Activated CD8-positive, alpha-beta memory T cell treated with anti-CD3 and anti-CD28 coated beads for 36 hours (primary cell): ENCODE measurements around the gene PRPSAP1. TPM values are rescaled to one million over a fixed set of nuclear protein-coding genes. Genes with fewer than 3 reads are reported as not detected.
"Not testable (repeated sequence)": the region's sequence is repeated elsewhere in the genome, so short reads cannot be mapped to it uniquely, and the experiment has no call there.

Source experiments
- CTCF ChIA-PET: fragments of 350-600 bp; sonication (Branson Sonifier 250); formaldehyde crosslinking; loops from one replicate; lab custom pipeline; 2021; ENCODE audit warnings: antibody characterized with exemption; lab: Charles Lee
- POLR2A ChIA-PET: fragments of 350-600 bp; sonication (Branson Sonifier 250); formaldehyde crosslinking; loops from one replicate; lab custom pipeline; 2021; ENCODE audit warnings: antibody characterized with exemption; lab: Charles Lee
- total RNA-seq, 2 experiments: library from RNA; stranded (reverse); gene quantifications; one replicate each; pipeline ENCODE4 v1.2.3, GENCODE V29; 2021

The PRPSAP1 gene
- total RNA-seq, 2 experiments from 2014 or later = 39.4 to 41.8 TPM

GRCh38 chr17:76307966-76308338, 45.8 kb downstream of the PRPSAP1 start, which contains the start of gene QRICH2:
QRICH2 (minus strand) TSS chr17:76308276; CDS start chr17:76307998, 278 bp downstream.
- CTCF ChIA-PET = interaction anchor here (1.1 to 1.6 kb wide), 2 partner anchors 99 to 308 kb away, joined by 3 read pairs; no protein-coding TSS in a partner anchor
- POLR2A ChIA-PET = interaction anchor here (0.6 kb wide), 1 partner anchor 144 kb away, joined by 3 read pairs; no protein-coding TSS in a partner anchor

DNA sequence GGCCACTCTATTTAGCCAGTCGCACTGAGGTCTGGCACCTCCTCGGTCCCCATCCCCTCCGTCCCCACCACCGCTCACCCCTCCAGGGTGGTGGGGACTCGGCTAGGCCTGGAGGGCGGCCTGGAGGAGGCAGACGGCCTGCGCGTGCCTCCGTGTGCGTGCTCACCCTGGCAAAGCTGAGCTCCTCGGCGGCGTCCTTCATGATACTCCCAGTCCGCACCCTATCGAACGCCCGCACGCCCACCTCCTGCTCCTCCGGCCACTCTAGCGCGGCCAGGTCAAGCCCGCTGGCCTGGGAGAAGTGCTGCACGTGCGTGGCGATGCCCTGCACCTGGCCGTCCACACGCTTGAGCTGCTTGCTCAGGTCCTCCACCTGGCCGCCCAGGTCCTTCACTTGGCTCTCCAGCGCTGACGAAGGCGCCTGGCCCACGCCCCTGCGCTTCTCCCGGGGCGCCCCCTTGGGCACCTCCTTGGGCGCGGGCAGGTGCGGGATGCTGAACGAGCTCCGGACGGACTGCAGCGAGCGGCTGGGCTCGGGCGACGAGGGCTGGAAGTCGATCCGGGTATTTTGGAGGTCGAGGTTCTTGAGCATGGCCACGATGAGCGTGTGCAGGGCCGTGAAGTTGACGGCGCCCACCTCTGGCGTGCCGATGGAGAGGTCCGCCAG, 46.3 kb downstream of the PRPSAP1 start:
- ChIA-PET CTCF (interaction anchor here (1.1 to 1.6 kb wide), 3 partner anchors 91 to 308 kb away, joined by 3 to 5 read pairs (median 3); no protein-coding TSS in a partner anchor), POLR2A (interaction anchor here (0.6 to 0.7 kb wide), 2 partner anchors 145 to 337 kb away, joined by 3 read pairs; no protein-coding TSS in a partner anchor)

- POLR2A ChIA-PET = not testable (repeated sequence)
- CTCF ChIA-PET = interaction anchor here (0.7 to 7.0 kb wide), 5 partner anchors 25 to 198 kb away, joined by 3 to 77 read pairs (median 4); no protein-coding TSS in a partner anchor
These were observed 48.6 kb downstream of the PRPSAP1 start for GRCh38 chr17:76305135-76305454.

DNA sequence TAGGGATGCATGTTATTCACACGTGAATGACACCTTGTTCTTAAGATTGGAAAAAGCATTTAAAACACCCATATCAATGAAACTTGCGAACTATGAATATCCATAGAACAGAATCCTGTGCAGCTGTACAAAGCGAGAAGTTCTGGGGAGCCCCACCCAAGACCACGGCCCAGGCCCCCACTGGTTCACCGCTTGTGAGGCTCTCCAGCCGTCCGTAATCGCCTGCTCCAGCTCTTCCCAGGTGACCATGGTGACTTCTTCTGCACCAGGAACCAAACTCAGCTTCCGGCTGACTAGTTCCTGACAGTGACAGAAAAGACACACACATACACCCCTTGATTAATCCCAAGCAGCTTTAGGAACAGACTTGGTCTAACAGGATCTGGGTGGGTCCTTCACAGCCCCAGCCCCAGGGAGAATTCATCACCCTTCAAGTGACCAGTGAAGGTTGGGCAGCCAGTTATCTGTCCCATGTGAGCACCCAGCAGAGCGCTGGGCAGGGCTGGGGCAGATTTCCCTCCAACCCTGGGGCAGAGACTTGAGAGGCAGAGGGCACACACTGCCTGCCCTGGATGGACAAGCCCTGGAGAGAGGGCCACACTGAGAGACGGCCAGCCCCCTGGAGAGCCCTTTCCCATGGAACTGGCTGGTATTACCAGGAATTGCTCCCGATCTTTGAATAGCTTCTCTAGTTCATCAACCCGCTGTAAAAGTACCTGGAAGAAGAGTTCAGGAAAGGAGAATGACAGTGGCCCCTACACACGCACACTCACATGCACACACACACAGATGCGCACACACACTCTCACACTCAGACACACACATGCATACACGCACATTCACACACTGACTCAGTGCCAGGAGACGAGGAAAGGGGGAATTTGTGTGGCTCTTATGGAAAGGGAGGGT, 49.2 kb downstream of the PRPSAP1 start:
- ChIA-PET CTCF (interaction anchor here (0.5 to 7.0 kb wide), 14 partner anchors 25 to 236 kb away, joined by 3 to 77 read pairs (median 4); partner anchors contain the start of gene SPHK1), POLR2A (interaction anchor here (1.4 kb wide), 1 partner anchor 94 kb away, joined by 5 read pairs; no protein-coding TSS in a partner anchor)

DNA sequence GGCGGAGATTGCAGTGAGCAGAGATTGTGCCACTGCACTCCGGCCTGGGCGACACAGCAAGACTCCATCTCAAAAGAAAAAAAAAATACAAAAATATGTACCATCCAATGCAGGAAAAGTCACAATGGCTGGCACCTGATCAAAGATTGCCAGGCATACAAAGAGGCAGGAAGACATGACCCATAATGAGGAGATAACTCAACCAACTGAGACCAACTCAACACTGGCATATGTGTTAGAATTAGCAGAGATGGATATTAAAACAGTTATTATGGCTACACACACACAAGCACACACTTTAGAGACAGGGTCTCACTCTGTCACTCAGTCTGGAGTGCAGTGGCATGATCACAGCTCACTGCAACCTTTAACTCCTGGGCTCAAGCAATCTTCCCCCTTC, 56.3 kb downstream of the PRPSAP1 start:
- ChIA-PET POLR2A (no interaction called here), CTCF (interaction anchor here (3.3 kb wide), 1 partner anchor 18 kb away, joined by 14 read pairs; no protein-coding TSS in a partner anchor)

DNA sequence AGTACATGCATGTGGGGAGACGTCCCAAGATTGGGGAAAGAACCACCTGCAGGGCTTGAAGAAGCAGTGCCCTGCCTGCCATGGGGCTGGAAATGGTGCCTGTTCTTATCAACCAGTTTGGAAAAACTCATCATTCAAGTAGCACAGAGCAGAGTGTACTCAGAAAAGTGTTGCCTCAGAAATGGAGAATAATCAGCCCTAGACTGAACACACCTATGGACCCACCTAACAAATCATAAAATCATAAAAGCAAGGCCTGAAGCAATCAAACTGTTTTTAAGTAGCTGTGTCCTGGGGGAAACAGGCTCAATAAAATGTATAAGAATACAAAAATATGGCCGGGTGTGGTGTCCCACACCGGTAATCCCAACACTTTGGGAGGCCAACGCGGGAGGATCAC, 56.8 kb downstream of the PRPSAP1 start:
- ChIA-PET CTCF (interaction anchor here (0.7 to 3.3 kb wide), 2 partner anchors 17 to 26 kb away, joined by 4 to 14 read pairs; no protein-coding TSS in a partner anchor), POLR2A (no interaction called here)

GRCh38 chr17:76296186-76296585, 57.5 kb downstream of the PRPSAP1 start:
- POLR2A ChIA-PET = no interaction called here
- CTCF ChIA-PET = interaction anchor here (0.7 to 3.3 kb wide), 4 partner anchors 17 to 207 kb away, joined by 4 to 14 read pairs (median 6); no protein-coding TSS in a partner anchor

DNA sequence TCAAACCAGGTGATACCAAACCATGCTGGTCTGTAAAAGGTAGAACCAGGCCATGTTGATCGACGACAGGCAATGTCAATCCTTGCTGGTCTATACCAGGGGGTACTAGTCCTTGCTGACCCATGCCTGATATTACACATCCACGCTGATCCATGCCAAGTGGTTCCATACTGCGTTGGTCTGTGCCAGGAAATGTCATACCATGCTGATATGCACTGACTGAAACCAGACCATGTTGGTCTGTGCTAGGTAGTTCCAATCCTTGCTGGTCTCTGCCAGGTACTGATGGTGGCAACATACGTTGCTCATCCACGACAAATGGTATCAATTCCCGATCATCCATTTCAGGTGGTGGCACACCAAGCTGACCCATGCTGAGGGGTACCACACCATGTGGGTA, 60.6 kb downstream of the PRPSAP1 start:
- ChIA-PET CTCF (interaction anchor here (1.1 kb wide), 1 partner anchor 14 kb away, joined by 3 read pairs; no protein-coding TSS in a partner anchor), POLR2A (no interaction called here)

DNA sequence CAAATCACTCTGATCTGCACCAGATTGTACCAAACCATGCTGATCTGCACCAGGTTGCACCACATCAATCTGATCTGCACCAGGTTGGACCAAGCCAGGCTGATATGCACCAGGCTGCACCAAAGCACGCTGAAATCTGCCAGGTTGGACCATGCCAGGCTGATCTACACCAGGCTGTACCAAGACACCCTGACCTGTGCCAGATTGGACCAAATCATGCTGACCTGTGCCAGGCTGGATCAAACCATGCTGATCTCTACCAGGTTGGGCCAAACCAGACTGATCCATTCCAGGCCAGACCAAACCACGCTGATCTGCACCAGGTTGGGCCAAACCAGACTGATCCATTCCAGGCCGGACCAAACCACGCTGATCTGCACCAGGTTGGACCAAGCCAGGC, 61.1 kb downstream of the PRPSAP1 start:
- ChIA-PET CTCF (no interaction called here), POLR2A (no interaction called here)

GRCh38 chr17:76281573-76282371, 71.9 kb downstream of the PRPSAP1 start:
- ChIA-PET CTCF (interaction anchor here (3.9 to 5.3 kb wide), 3 partner anchors 16 to 163 kb away, joined by 14 to 122 read pairs (median 60); no protein-coding TSS in a partner anchor), POLR2A (no interaction called here)

DNA sequence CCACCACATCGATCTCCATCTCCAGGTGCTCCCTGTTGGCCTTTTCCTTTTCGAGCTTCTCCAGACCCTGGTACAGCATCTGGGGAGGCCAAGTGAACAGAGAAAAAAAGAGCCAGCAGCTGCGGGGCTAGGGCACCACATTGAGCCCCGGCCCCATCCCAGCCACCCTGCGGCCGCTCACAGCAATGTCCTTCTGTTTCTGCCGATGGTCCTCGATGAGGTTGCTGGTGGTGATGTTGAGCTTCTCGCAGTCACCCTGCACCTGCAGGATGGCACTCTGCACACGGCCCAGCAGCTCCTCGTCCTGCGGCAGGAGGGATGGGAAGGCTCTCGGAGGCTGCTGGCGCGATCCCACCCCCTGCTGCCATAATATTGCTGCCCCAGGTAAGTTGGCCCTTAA, 73.1 kb downstream of the PRPSAP1 start:
- CTCF ChIA-PET = interaction anchor here (1.1 to 5.3 kb wide), 12 partner anchors 12 to 186 kb away, joined by 3 to 122 read pairs (median 8); no protein-coding TSS in a partner anchor
- POLR2A ChIA-PET = interaction anchor here (0.9 to 1.3 kb wide), 2 partner anchors 19 to 384 kb away, joined by 3 read pairs; no protein-coding TSS in a partner anchor

GRCh38 chr17:76279742-76280287, 73.9 kb downstream of the PRPSAP1 start:
- ChIA-PET POLR2A (interaction anchor here (0.6 to 1.3 kb wide), 4 partner anchors 20 to 157 kb away, joined by 3 to 4 read pairs (median 4); no protein-coding TSS in a partner anchor), CTCF (interaction anchor here (0.6 to 5.3 kb wide), 63 partner anchors 8 to 268 kb away, joined by 3 to 122 read pairs (median 5); partner anchors contain the start of genes EXOC7 and FOXJ1)

DNA sequence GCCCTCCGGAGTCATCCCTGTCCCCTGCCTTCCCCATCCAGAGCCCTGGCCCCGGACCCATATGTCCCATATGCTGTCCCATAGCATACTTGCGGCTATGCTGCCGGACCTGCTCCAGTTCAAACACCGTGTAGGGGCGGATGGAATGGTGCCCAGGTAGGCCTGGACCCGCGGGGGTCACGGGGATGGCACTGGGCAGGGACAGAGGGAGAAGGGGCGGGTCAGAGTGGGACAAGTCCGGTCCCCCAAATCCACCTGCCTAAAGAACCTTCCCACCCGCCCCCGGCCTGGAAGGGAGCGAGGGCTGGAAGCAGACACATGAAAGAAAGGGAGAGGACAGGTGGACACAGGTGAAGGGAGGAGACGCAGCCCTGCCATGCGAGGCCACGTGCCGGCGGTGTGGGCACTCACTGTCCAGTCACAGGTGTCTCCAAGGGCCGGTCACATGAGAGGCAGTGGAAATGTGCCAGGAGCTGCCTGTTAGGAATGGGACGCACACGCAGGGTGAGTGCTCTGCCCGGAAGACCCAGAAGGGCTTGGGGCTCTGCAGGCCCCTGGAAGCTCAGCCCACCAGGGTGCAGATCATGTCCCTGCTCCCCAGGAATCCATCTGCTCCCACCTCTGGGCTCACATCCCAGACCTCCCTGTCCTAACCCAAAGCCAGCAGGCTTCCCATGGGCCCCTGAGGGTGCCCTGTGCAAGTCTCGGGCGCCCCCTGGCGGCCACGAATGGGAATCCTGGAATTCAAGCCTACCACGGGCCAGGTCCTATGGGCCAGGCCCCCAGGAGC, 74.6 kb downstream of the PRPSAP1 start:
- POLR2A ChIA-PET = interaction anchor here (0.6 to 1.3 kb wide), 5 partner anchors 20 to 158 kb away, joined by 3 to 4 read pairs (median 3); no protein-coding TSS in a partner anchor
- CTCF ChIA-PET = interaction anchor here (0.6 to 5.3 kb wide), 64 partner anchors 9 to 268 kb away, joined by 3 to 122 read pairs (median 5); partner anchors contain the start of genes EXOC7 and FOXJ1

GRCh38 chr17:76278268-76278908, 75.3 kb downstream of the PRPSAP1 start:
- CTCF ChIA-PET = interaction anchor here (0.7 to 5.3 kb wide), 19 partner anchors 10 to 264 kb away, joined by 3 to 122 read pairs (median 11); partner anchors contain the start of gene EXOC7
- POLR2A ChIA-PET = interaction anchor here (0.8 kb wide), 1 partner anchor 157 kb away, joined by 3 read pairs; no protein-coding TSS in a partner anchor

- POLR2A ChIA-PET = no interaction called here
- CTCF ChIA-PET = interaction anchor here (1.7 to 5.3 kb wide), 10 partner anchors 20 to 264 kb away, joined by 3 to 122 read pairs (median 14); no protein-coding TSS in a partner anchor
These were observed 76.1 kb downstream of the PRPSAP1 start for GRCh38 chr17:76277300-76278267.
